CD4-positive, alpha-beta T cell treated with Interferon alpha-2 for 1 hour (primary cell): ENCODE data around the gene DLGAP1.

Experiments
- DNase-seq, 2 donors: peaks; one replicate each; pipeline ENCODE4 v3.0.0-alpha.2; 2020 to 2022

Gene DLGAP1

GRCh38 chr18:3923750-3924149 is 531.4 kb downstream of the DLGAP1 start:
- no peak for DNase-seq

- no peak for DNase-seq
These were observed 533.3 kb downstream of the DLGAP1 start for GRCh38 chr18:3921826-3922225.

GRCh38 chr18:3920832-3921231 is 534.3 kb downstream of the DLGAP1 start:
- no peak for DNase-seq

GRCh38 chr18:3919396-3920061 is 535.6 kb downstream of the DLGAP1 start:
- DNase-seq, result no peak

GRCh38 chr18:3916082-3916481 is 539.0 kb downstream of the DLGAP1 start:
- DNase-seq, result no peak

- no peak for DNase-seq
These were observed 540.1 kb downstream of the DLGAP1 start for GRCh38 chr18:3914833-3915610.

GRCh38 chr18:3914109-3914508 is 541.0 kb downstream of the DLGAP1 start:
- no peak for DNase-seq

GRCh38 chr18:3912705-3913104 is 542.4 kb downstream of the DLGAP1 start:
- DNase-seq, result no peak

- no peak for DNase-seq
These were observed 543.7 kb downstream of the DLGAP1 start for GRCh38 chr18:3911413-3911812.

- DNase-seq, result no peak
These were observed 544.6 kb downstream of the DLGAP1 start for GRCh38 chr18:3910512-3910911.

- DNase-seq, result no peak
These were observed 547.2 kb downstream of the DLGAP1 start for GRCh38 chr18:3907955-3908354.

- DNase-seq, result no peak
These were observed 548.9 kb downstream of the DLGAP1 start for GRCh38 chr18:3906116-3906750.

GRCh38 chr18:3903337-3903736 is 551.8 kb downstream of the DLGAP1 start:
- DNase-seq, result no peak

- DNase-seq, result no peak
These were observed 552.4 kb downstream of the DLGAP1 start for GRCh38 chr18:3902676-3903075.

GRCh38 chr18:3901811-3902210 is 553.3 kb downstream of the DLGAP1 start:
- DNase-seq, result no peak

GRCh38 chr18:3901042-3901441 is 554.1 kb downstream of the DLGAP1 start:
- no peak for DNase-seq

- no peak for DNase-seq
These were observed 554.8 kb downstream of the DLGAP1 start for GRCh38 chr18:3900327-3900726.

- DNase-seq, result no peak
These were observed 556.1 kb downstream of the DLGAP1 start for GRCh38 chr18:3898861-3899613.

- no peak for DNase-seq
These were observed 563.0 kb downstream of the DLGAP1 start for GRCh38 chr18:3892152-3892551.

- no peak for DNase-seq
These were observed 563.9 kb downstream of the DLGAP1 start for GRCh38 chr18:3891245-3891644.

- DNase-seq, result no peak
These were observed 565.3 kb downstream of the DLGAP1 start for GRCh38 chr18:3889803-3890202.

- DNase-seq, result no peak
These were observed 566.0 kb downstream of the DLGAP1 start for GRCh38 chr18:3889121-3889520.

- no peak for DNase-seq
These were observed 568.4 kb downstream of the DLGAP1 start for GRCh38 chr18:3886575-3887322.
